Dendritic cell treated with granulocyte-macrophage colony-stimulating factor and Interleukin-4, amounts not matched to agents 40 ng/mL and 50 ng/mL, for 4 days (primary cell): ENCODE measurements around the gene HOTAIR.

Source experiments
- H3K27ac Mint-ChIP-seq: one replicate; pipeline ENCODE4 v1.8.0; 2022; ENCODE audit warnings: mild to moderate bottlenecking, mixed read lengths
- H3K27me3 Mint-ChIP-seq: one replicate; pipeline ENCODE4 v1.8.0; 2022; ENCODE audit warnings: mild to moderate bottlenecking, mixed read lengths
- H3K36me3 Mint-ChIP-seq: one replicate; pipeline ENCODE4 v1.8.0; 2022; ENCODE audit warnings: low read depth, mixed read lengths
- H3K4me1 Mint-ChIP-seq: one replicate; pipeline ENCODE4 v1.8.0; 2022; ENCODE audit warnings: low read depth, mixed read lengths
- H3K4me3 Mint-ChIP-seq: one replicate; pipeline ENCODE4 v1.8.0; 2022; ENCODE audit warnings: mild to moderate bottlenecking, moderate library complexity, mixed read lengths
- H3K9me3 Mint-ChIP-seq: one replicate; pipeline ENCODE4 v1.8.0; 2022; ENCODE audit warnings: mixed read lengths
- intact Hi-C: fragments of 100-400 bp; cut with micrococcal nuclease; formaldehyde crosslinking; loops from one replicate; pipeline ENCODE4 v1.15.0; 2022

The HOTAIR gene

DNA sequence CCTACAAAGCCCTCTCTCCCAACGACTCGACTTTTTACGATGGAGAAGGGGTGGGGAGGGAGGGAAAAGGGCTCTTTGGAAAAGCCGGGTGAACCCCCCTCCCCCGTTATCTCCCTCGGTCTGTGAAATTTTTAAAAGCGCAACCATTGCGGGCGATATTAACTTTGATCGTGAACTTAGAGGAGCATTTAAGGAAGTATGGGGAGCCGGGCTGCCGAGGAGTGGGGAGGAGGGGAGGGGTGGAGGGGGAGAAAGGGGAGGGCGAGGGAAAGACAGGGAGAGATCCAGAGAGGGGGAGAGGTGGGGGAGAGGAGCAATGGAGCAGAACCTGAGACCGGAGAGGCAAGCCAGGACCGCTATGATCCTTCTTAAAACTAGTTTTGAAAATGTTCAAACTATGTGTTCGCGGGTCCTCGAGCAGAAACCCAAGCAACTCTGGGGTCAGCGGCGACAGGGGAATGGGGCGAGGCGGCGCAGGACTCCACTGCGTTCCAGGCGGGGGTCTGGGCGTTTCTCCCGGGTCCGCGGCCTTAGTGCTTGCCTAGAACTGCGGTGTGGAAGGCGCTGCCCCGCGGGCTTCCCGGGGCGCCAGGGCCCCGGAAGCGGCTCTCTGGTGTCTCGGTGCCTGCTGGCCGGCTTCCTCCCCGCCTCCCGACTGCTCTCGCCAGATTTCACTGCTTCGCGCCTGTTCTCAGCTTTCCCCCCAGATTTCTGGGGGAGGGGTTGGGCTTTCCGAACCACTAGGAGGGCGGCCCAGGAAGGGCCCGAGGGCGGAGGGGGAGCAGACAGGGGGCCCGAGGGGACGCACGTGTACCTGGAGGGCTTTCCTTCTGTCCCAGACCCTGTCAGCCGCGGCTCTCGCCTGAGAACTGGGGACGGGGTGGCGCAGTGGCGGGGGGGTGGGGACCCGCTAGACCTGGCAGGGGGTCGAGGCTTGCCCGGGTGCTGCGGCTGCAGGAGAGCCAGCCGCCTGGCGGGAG, at the start of gene HOTAIR:
TSS of gene HOTAIR (minus strand) at position 871 of the 980 bp plus-strand sequence.
- intact Hi-C loops = no loop called here
- Mint-ChIP-seq H3K27ac (peak within 1 kb of the TSS; percentile 39), H3K4me3 (peak within 1 kb of the TSS; percentile 66), H3K9me3 (no peaks in the 10 kb centered on the region), H3K27me3 (peaks cover 99% of the 10 kb centered on the region), H3K4me1 (peaks cover 7% of the 10 kb centered on the region), H3K36me3 (no peaks in the 10 kb centered on the region)

DNA sequence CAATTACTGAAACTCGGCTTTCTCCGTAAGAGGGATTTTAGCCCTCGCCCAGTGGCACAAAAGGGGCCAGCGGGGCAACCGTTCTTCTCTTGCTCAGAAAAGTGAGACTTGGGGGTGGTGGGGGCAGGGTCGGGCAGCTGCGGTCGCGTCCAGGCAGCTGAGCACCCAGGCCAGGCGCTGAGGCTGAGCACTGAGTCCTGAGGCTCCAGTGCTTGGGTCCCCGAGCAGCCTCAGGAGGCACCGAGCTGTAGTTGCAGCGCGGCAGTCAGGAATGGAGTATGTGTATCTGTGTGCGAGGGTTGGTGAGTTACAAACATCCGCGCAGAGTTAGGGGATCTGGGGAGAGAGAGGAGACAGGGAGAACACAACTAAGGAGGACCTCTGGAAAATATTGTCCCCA, 49.4 kb upstream of the HOTAIR start:
- intact Hi-C loops = no loop called here
- no peak overlapping the region for H3K27ac Mint-ChIP-seq
- peaks cover 20% of the 10 kb centered on the region for H3K4me1 Mint-ChIP-seq
- H3K9me3 Mint-ChIP-seq = no peaks in the 10 kb centered on the region
- no peak overlapping the region for H3K4me3 Mint-ChIP-seq
- peaks cover 94% of the 10 kb centered on the region for H3K27me3 Mint-ChIP-seq
- H3K36me3 Mint-ChIP-seq = no peaks in the 10 kb centered on the region

DNA sequence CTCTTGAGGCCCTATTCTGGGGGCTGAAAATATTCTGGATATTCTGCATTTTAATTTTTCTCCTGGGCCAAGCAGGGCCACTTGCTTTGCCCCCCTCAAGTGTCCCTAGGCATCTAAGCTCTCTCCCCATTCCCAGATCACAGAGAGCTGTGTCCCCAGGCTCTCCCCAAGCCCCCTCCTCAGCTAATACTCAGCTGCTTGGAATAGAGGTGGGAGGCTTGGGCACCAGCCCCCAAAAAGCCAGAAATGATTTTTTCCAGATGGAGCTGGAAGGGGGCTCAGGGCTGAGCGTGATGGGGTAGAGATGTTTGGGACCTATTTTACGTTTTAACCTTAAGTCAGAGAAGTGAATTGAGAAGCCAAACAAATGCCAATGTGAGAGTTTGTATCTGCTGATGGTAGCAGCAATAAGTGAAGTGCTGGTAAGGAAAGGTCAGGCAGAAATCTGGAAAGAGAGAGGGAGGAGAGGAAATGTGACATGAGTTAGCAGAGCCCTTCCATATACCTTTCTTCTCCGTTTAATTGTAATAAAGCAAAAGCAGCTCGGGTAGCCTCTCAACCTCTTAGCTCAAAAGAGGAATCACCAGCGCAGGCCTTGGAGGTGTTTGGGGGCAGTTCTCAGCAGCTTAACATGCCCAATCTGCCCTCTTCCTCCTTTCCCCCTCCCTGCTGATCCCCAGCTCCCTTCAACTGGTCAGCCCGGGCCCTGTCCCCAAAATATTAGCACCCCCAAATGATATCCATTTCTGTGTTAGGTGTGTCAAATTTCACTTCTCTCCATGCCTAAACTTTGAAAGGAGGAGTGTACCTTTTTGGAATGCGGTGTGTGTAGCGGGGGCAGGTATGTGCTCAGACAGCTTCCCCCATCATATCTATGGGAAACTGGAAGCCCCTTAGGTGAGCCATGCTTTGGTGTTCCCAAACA, 48.5 kb upstream of the HOTAIR start:
- Mint-ChIP-seq H3K9me3 (no peaks in the 10 kb centered on the region), H3K27ac (no peak overlapping the region), H3K27me3 (peaks cover 93% of the 10 kb centered on the region), H3K36me3 (no peaks in the 10 kb centered on the region), H3K4me1 (peaks cover 18% of the 10 kb centered on the region), H3K4me3 (no peak overlapping the region)
- intact Hi-C loops = no loop called here

DNA sequence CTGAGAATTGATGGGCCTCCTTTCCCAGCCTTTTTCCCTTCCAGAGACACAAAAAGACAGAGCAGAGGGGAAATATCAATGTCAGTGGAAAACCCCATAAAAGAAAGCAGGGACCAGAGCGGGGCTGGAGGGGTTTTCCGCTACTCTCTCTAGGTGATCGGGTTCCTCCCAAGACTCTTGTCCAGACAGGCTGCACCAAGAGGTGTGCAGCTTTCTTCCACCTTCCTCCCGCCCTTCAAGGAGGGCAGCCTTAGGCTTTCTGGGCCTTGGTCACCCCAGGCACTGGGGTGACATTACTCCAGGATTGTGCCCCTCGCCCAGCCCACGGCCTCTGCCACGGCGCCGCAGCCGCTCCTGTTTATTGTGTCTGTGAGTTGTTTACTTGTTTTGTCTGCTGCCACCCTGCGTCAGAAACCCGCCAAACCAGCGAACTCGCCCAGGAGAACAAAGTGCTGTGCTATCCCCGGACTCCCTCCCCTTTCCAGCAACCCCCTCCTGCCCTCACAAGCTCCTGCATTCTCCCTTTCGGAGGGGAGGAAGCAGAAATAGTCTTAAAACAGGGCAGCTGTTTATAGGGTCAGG, 46.8 kb upstream of the HOTAIR start:
- Mint-ChIP-seq H3K36me3 (no peaks in the 10 kb centered on the region), H3K9me3 (no peaks in the 10 kb centered on the region), H3K4me3 (no peak overlapping the region), H3K27ac (no peak overlapping the region), H3K4me1 (peaks cover 23% of the 10 kb centered on the region), H3K27me3 (peaks cover 94% of the 10 kb centered on the region)
- intact Hi-C loops = no loop called here

DNA sequence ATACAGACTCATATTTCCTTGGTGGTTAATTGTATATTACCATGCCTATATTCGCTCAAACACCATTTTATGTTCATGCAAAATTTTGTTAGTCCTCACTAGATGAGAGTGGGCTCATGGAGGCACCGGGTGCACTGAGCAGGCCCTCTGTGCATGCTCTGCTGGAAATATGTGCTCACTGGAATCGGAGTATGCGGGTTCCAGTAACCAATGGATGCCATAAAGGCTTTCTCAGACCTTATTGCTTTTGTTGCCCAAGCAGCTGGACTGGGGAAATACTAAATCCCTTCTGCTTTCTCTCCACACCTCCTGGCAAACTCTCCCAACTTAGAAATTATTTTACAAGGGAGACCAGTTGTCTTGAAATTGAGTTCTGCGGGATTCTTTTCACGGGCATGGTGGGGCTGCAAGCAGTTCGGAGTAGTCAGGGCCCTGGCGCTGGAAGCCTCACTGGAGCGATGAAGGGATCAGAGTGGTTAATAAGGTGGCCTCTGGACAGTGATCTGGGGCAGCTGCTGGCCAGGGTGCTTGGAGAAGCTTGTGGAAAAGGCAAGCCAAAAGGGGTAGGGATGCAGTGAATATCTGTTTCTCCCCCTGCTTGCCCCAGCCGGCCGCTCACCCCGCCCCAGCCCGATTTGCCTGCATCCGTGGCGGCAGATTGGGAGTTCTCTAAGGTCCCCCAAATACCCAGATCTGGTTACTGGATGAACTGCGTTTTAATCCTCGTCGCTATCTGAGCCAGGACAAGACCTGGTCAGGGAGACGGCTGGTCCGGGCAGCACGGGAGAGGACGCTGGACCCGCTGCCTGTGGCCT, 46.0 kb upstream of the HOTAIR start:
- Mint-ChIP-seq H3K4me3 (no peak overlapping the region), H3K27ac (no peak overlapping the region), H3K4me1 (peaks cover 22% of the 10 kb centered on the region), H3K27me3 (peaks cover 93% of the 10 kb centered on the region), H3K9me3 (no peaks in the 10 kb centered on the region), H3K36me3 (no peaks in the 10 kb centered on the region)
- intact Hi-C loops = no loop called here

DNA sequence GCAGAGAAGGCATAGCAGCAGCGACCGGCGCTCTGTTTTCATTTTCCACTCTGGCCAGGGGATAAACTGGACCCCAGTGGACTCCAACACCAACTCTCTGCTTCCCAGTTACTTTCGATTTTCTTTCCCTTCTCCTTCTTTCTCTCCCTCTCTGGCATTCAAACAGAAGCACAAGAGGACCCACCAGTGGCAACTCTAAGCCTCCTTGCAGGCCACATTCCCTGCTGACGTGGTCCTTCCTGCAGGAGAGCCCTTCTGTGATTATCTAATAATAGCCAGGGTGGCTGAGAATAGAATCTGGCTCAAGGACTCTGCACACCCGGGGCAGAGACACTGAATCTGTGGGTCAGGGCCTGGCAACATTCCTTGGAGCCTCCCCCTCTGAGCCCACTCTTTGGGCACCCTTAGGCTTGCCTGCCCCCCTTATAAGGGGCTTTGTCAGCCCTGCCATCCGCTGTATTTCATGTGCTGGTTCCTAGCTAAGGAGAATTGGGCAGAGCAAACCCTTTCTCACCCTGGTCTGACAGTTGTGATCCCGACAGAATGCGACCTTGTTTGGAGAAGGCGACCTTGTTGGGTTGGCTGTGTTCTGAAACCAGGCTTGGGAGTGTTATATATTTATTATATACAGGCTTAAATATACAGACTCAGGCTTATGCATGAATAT, 45.3 kb upstream of the HOTAIR start:
- H3K4me1 Mint-ChIP-seq = peaks cover 22% of the 10 kb centered on the region
- H3K27me3 Mint-ChIP-seq = peaks cover 96% of the 10 kb centered on the region
- intact Hi-C loops = no loop called here
- H3K27ac Mint-ChIP-seq = no peak overlapping the region
- no peaks in the 10 kb centered on the region for H3K36me3 Mint-ChIP-seq
- no peaks in the 10 kb centered on the region for H3K9me3 Mint-ChIP-seq
- H3K4me3 Mint-ChIP-seq = no peak overlapping the region

DNA sequence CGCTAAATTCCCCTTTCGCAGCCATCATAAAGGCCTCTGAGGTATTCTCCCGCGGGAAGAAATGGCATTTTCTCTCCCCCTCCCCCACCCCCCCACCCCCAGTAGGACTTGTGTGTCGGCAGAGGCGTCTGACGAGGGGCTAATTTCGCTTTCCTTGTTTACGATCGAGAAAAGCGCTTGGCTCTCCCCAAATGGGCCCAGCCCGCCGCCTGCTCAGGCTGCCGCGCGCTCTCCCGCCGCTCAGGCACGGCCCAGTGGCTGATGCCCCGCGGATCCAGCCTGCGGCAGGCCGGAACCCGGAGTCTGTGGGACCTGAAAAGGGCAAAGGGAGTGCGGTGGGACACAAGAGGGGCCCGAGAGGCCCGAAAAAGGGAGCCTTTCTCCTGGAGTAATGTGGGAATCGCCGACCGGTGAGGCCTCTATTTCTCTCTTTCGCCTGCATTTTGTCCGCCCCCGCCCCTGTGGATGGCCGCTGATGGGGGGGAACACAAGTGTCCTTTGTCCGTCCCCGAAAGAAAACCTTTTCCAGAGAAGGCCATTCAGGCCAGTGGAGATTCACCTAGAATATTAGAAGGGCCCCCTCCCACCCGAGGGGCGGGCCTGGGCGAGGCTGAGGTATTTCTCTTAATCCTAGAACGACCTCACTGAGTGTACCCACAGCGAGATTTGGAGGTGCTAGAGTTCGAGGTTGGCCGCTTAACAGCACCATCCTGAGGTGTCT, 44.5 kb upstream of the HOTAIR start:
- intact Hi-C loops = no loop called here
- Mint-ChIP-seq H3K27ac (no peak overlapping the region), H3K4me3 (no peak overlapping the region), H3K27me3 (peaks cover 96% of the 10 kb centered on the region), H3K36me3 (no peaks in the 10 kb centered on the region), H3K9me3 (no peaks in the 10 kb centered on the region), H3K4me1 (peaks cover 26% of the 10 kb centered on the region)

DNA sequence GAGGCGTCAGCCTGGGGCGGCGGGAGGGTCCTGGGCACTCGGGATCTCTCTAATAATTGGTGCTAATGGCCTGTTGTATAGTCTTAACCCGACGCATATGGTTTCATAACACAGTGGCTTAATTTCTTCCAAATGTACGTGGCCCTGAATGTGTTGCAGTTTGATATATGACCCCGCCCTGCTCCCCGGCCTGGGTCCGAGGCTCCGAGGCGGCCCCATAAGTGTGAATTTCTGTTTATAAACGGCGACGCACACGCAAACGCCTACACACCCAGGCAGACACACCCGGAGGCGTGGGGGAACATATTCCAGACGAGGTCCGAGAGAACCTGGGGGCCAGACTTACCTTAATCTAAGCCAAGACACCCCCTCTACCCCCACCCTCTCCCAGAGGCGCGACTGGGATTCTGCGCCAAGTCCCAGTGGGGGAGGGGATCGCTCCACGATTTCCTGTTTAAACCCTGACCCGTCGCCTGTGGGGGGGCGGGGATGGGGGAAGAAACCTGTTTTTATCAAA, 43.8 kb upstream of the HOTAIR start:
- intact Hi-C loops = no loop called here
- H3K36me3 Mint-ChIP-seq = no peaks in the 10 kb centered on the region
- H3K27me3 Mint-ChIP-seq = peaks cover 97% of the 10 kb centered on the region
- H3K4me3 Mint-ChIP-seq = peak overlapping the region; percentile 13
- H3K4me1 Mint-ChIP-seq = peaks cover 29% of the 10 kb centered on the region
- H3K9me3 Mint-ChIP-seq = no peaks in the 10 kb centered on the region
- peak overlapping the region; percentile 57 for H3K27ac Mint-ChIP-seq

DNA sequence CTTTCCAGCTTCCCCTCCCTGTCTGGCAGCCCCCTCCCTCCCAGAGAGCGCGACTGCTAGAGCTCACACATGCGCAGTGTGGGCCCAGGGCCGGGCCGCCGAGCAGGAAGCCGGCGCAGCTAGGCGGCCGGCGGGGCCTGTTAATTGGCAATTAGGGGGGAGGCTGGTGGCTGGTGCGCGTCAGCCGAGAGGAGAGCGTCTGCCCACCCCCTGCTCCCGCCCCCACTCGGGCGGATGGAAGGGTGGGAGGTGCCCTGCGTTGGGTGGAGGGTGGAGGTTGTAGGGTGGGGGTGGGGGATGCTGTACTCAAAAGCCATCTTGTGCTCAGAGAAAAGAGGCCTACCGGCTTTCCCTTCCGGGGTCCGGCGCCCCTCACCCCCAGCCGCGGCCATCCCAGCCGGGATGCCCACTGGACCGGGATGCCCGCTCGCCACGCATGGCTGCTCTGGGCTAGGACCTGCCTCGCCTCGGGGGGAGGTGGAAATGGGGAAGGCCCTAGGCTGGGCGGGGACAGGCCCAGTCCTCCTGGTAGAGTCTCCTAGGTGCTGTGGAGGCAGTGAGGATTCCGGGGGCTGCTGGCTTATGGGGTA, 43.2 kb upstream of the HOTAIR start:
- no peaks in the 10 kb centered on the region for H3K9me3 Mint-ChIP-seq
- H3K27me3 Mint-ChIP-seq = peaks cover 97% of the 10 kb centered on the region
- peaks cover 29% of the 10 kb centered on the region for H3K4me1 Mint-ChIP-seq
- no peaks in the 10 kb centered on the region for H3K36me3 Mint-ChIP-seq
- intact Hi-C loops = no loop called here
- peak overlapping the region; percentile 57 for H3K27ac Mint-ChIP-seq
- H3K4me3 Mint-ChIP-seq = peak overlapping the region; percentile 62

DNA sequence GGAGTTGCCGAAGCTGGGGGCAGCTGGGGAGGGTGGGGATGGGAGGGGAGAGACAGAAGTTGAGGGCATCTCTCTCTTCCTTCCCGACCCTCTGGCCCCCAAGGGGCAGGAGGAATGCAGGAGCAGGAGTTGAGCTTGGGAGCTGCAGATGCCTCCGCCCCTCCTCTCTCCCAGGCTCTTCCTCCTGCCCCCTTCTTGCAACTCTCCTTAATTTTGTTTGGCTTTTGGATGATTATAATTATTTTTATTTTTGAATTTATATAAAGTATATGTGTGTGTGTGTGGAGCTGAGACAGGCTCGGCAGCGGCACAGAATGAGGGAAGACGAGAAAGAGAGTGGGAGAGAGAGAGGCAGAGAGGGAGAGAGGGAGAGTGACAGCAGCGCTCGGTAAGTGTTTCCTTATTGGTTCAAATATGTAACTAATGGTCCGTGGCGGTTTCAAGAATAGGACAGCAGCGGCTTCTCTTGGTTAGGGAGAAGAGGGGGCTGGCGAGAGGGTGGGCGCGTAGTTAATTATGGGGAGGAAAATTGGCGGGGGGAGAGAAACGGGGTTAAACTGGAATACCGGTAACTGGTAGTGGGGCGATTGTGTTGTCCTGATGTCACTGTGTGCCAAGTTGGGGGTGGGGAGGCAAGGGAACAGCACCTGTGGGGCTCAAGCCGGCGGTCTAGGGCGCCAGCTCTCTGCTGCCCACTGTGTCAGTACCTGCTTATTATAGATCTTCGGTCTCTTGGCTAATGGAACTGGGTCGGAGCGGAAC, 42.5 kb upstream of the HOTAIR start:
- peak overlapping the region; percentile 62 for H3K4me3 Mint-ChIP-seq
- H3K9me3 Mint-ChIP-seq = no peaks in the 10 kb centered on the region
- H3K27me3 Mint-ChIP-seq = peaks cover 96% of the 10 kb centered on the region
- no peaks in the 10 kb centered on the region for H3K36me3 Mint-ChIP-seq
- intact Hi-C loops = no loop called here
- H3K4me1 Mint-ChIP-seq = peaks cover 29% of the 10 kb centered on the region
- peak overlapping the region; percentile 57 for H3K27ac Mint-ChIP-seq

DNA sequence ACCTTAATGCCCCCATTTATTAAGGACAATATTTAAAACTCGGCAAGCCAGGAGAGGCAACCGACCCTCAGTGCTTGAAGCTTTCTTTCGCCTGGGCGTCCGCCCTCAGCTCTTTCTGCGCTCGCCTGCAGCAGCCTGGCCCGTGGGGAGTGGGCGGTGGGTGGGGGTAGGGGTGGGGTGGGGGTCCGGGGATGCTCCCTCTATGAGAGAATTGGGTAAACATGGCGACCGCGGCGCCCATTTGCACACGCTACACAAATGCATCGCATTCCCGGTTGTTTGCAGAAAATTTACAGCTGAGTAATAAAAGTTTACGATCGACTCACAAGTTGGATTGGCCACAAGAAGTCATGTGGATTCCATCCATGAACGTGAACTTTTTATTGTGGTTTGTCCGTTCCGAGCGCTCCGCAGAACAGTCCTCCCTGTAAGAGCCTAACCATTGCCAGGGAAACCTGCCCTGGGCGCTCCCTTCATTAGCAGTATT, 41.8 kb upstream of the HOTAIR start:
- intact Hi-C loops = no loop called here
- Mint-ChIP-seq H3K27me3 (peaks cover 95% of the 10 kb centered on the region), H3K27ac (no peak overlapping the region), H3K4me3 (no peak overlapping the region), H3K4me1 (peaks cover 31% of the 10 kb centered on the region), H3K9me3 (no peaks in the 10 kb centered on the region), H3K36me3 (no peaks in the 10 kb centered on the region)
